H9 (cell line): ENCODE measurements around the gene MBD3L4. TPM values are rescaled to one million over a fixed set of nuclear protein-coding genes. Genes with fewer than 3 reads are reported as not detected.

Experiments used
- DNase-seq: peaks from one replicate; pipeline ENCODE4 v3.0.0-alpha.2; 2017
- H2AFZ ChIP-seq: one replicate; pipeline ENCODE4 v1.6.1; 2013; ENCODE audit warnings: mild to moderate bottlenecking, low read length, control low read depth, moderate library complexity
- H2AK5ac ChIP-seq: 2 replicates; pipeline ENCODE4 v1.6.1; 2013; ENCODE audit warnings: low read length, control low read depth, mixed read lengths; ENCODE audit not compliant: insufficient read length
- H2BK120ac ChIP-seq: one replicate; pipeline ENCODE4 v1.6.1; 2013; ENCODE audit warnings: low read depth, mild to moderate bottlenecking, low read length, control low read depth, inconsistent platforms; ENCODE audit not compliant: poor library complexity, severe bottlenecking
- H2BK12ac ChIP-seq: 2 replicates; pipeline ENCODE4 v1.6.1; 2013; ENCODE audit warnings: low read length, control low read depth, mixed read lengths, low read depth; ENCODE audit not compliant: insufficient read length
- H2BK15ac ChIP-seq: 2 replicates; pipeline ENCODE4 v1.6.1; 2013; ENCODE audit warnings: low read depth, low read length, control low read depth
- H2BK20ac ChIP-seq: one replicate; pipeline ENCODE4 v1.6.1; 2013; ENCODE audit warnings: low read depth, mild to moderate bottlenecking, low read length, control low read depth, inconsistent platforms; ENCODE audit not compliant: poor library complexity, severe bottlenecking
- H2BK5ac ChIP-seq: 2 replicates; pipeline ENCODE4 v1.6.1; 2013; ENCODE audit warnings: low read length, control low read depth, mixed read lengths; ENCODE audit not compliant: insufficient read length
- H3K14ac ChIP-seq: 2 replicates; pipeline ENCODE4 v1.6.1; 2013; ENCODE audit warnings: low read length, control low read depth; ENCODE audit not compliant: insufficient read depth
- H3K18ac ChIP-seq: 2 replicates; pipeline ENCODE4 v1.6.1; 2013; ENCODE audit warnings: low read depth, mild to moderate bottlenecking, mixed read lengths, low read length, control low read depth; ENCODE audit not compliant: insufficient read length
- H3K23ac ChIP-seq: 2 replicates; pipeline ENCODE4 v1.6.1; 2013; ENCODE audit warnings: low read length, control low read depth, mixed read lengths, low read depth; ENCODE audit not compliant: insufficient read length
- H3K23me2 ChIP-seq: 2 replicates; pipeline ENCODE4 v1.6.1; 2013; ENCODE audit warnings: low read depth, mild to moderate bottlenecking, mixed read lengths, low read length, control low read depth; ENCODE audit not compliant: insufficient read length, poor library complexity, severe bottlenecking
- H3K27ac ChIP-seq: 2 replicates; pipeline ENCODE4 v1.5.1; 2013; ENCODE audit warnings: low read length, control low read depth, mixed read lengths, low read depth; ENCODE audit not compliant: insufficient read length
- H3K27me3 ChIP-seq: 2 replicates; pipeline ENCODE4 v1.6.1; 2013; ENCODE audit warnings: low read length, control low read depth, inconsistent platforms; ENCODE audit not compliant: insufficient read depth
- H3K4ac ChIP-seq: 2 replicates; pipeline ENCODE4 v1.6.1; 2013; ENCODE audit warnings: low read depth, mild to moderate bottlenecking, control low read depth, inconsistent platforms, low read length, moderate library complexity
- H3K4me1 ChIP-seq: 2 replicates; pipeline ENCODE4 v1.6.1; 2013; ENCODE audit warnings: low read length, control low read depth, inconsistent platforms; ENCODE audit not compliant: insufficient read depth
- H3K4me2 ChIP-seq: 2 replicates; pipeline ENCODE4 v1.6.1; 2013; ENCODE audit warnings: low read length, control low read depth, mixed read lengths; ENCODE audit not compliant: insufficient read length, insufficient read depth
- H3K56ac ChIP-seq: 2 replicates; pipeline ENCODE4 v1.6.1; 2013; ENCODE audit warnings: low read depth, mild to moderate bottlenecking, mixed read lengths, low read length, control low read depth; ENCODE audit not compliant: insufficient read length
- H3K79me1 ChIP-seq: 2 replicates; pipeline ENCODE4 v1.6.1; 2013; ENCODE audit warnings: low read depth, mild to moderate bottlenecking, moderate library complexity, low read length, control low read depth, inconsistent platforms; ENCODE audit not compliant: insufficient read depth, poor library complexity, severe bottlenecking
- H3K79me2 ChIP-seq: 2 replicates; pipeline ENCODE4 v1.6.1; 2013; ENCODE audit warnings: low read length, control low read depth, inconsistent platforms; ENCODE audit not compliant: insufficient read depth
- H3K9ac ChIP-seq: 2 replicates; pipeline ENCODE4 v1.6.1; 2013; ENCODE audit warnings: low read length, control low read depth, mixed read lengths; ENCODE audit not compliant: insufficient read length; ENCODE audit errors: extremely low read depth
- H3K9me3 ChIP-seq: one replicate; pipeline ENCODE4 v1.6.1; 2013; ENCODE audit warnings: low read depth, low read length, inconsistent platforms; ENCODE audit not compliant: control insufficient read depth
- H3T11ph ChIP-seq: one replicate; pipeline ENCODE4 v1.6.1; 2013; ENCODE audit warnings: mild to moderate bottlenecking, low read length, control low read depth, inconsistent platforms
- H4K20me1 ChIP-seq: one replicate; pipeline ENCODE4 v1.6.1; 2013; ENCODE audit not compliant: control insufficient read depth, insufficient read length, insufficient read depth
- H4K5ac ChIP-seq: 2 replicates; pipeline ENCODE4 v1.6.1; 2013; ENCODE audit warnings: low read depth, mild to moderate bottlenecking, mixed read lengths, low read length, control low read depth; ENCODE audit not compliant: insufficient read length
- H4K8ac ChIP-seq: replicated peaks from 2 replicates; pipeline ENCODE4 v1.6.1; 2013; ENCODE audit warnings: low read length, control low read depth, mixed read lengths, low read depth; ENCODE audit not compliant: insufficient read length
- H4K91ac ChIP-seq: 2 replicates; pipeline ENCODE4 v1.6.1; 2013; ENCODE audit warnings: low read depth, mild to moderate bottlenecking, moderate library complexity, mixed read lengths, low read length, control low read depth; ENCODE audit not compliant: insufficient read length
- H3K27ac Mint-ChIP-seq, 3 experiments: 2 replicates in 2 of 3; 3 replicates in 1 of 3; pipeline ENCODE4 v1.8.0; 2020 to 2021; ENCODE audit warnings: mixed read lengths in 3 of 3, mild to moderate bottlenecking in 1 of 3, moderate library complexity in 1 of 3
- H3K27me3 Mint-ChIP-seq: 2 replicates; pipeline ENCODE4 v1.8.0; 2021; ENCODE audit warnings: low read depth, mild to moderate bottlenecking, moderate library complexity, mixed read lengths
- H3K36me3 Mint-ChIP-seq, 3 experiments: 2 replicates in 2 of 3; 3 replicates in 1 of 3; pipeline ENCODE4 v1.8.0; 2020 to 2021; ENCODE audit warnings: low read depth in 3 of 3, mixed read lengths in 3 of 3; ENCODE audit not compliant: insufficient read depth in 1 of 3
- H3K4me1 Mint-ChIP-seq, 2 experiments: 2 replicates each; pipeline ENCODE4 v1.8.0; 2020; ENCODE audit warnings: mixed read lengths in 2 of 2
- H3K4me3 Mint-ChIP-seq, 2 experiments: 2 replicates in 1 of 2; 3 replicates in 1 of 2; pipeline ENCODE4 v1.8.0; 2020 to 2021; ENCODE audit warnings: mild to moderate bottlenecking in 2 of 2, mixed read lengths in 2 of 2, moderate library complexity in 1 of 2
- H3K9me3 Mint-ChIP-seq, 2 experiments: 2 replicates in 1 of 2; 3 replicates in 1 of 2; pipeline ENCODE4 v1.8.0; 2020; ENCODE audit warnings: mild to moderate bottlenecking in 2 of 2, mixed read lengths in 2 of 2, moderate library complexity in 1 of 2
- WGBS: extraction: QIAGEN DNeasy Blood & Tissue Kit; methylation state at CpG from one replicate; pipeline ENCODE4 v1.1.7; 2013; ENCODE audit warnings: missing lambda C conversion rate, low lambda C conversion rate, mixed read lengths; ENCODE audit not compliant: insufficient read length; ENCODE audit errors: extremely low coverage; 5-methylcytosine and 5-hydroxymethylcytosine counted together
- total RNA-seq: library from RNA; stranded (reverse); gene quantifications from 2 replicates; pipeline ENCODE4 v1.2.1, GENCODE V29; 2021
- TF ChIP-seq, protein P1 (sequence below): fragments of 200-600 bp; sonication (generic); conservative IDR thresholded peaks from 3 replicates; pipeline ENCODE4 v1.8.0; 2021; ENCODE audit warnings: antibody characterized with exemption, mild to moderate bottlenecking

MBD3L4 gene
- total RNA-seq, 1 experiment from 2014 or later, result not detected

DNA sequence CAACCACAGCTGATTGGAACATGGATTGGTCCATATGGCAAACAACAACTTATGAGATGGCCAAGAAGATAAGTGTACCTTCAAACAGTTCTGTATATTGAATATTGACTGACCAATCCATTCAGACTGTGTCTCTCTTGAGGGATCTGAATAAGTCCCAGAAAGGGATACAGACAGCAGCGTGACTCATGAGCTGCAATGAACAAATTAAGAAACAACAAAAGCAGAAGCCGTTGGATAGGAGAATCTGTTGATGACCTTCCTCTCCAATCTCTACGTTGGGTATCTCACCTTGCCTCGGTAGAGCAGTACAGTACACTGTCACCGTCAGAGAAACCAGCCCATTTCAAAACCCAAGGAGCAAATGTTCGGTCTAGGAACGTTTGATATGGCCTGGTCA lies 40.0 kb downstream of the MBD3L4 start:
- H3K4me3 Mint-ChIP-seq, result no peak overlapping the region
- Histone ChIP-seq H3K79me1 (no peaks in the 10 kb centered on the region), H3K23me2 (no peaks in the 10 kb centered on the region), H2BK20ac (no peak overlapping the region), H3K4me2 (no peak overlapping the region), H4K5ac (no peak overlapping the region), H2AK5ac (no peak overlapping the region), H3K9ac (no peak overlapping the region), H2BK120ac (no peak overlapping the region), H3K27me3 (no peaks in the 10 kb centered on the region), H3K9me3 (peaks cover 63% of the 10 kb centered on the region), H3K4ac (no peak overlapping the region), H4K91ac (no peak overlapping the region), H2AFZ (no peak overlapping the region), H3T11ph (no peak overlapping the region), H3K4me1 (no peaks in the 10 kb centered on the region), H3K14ac (no peak overlapping the region), H3K23ac (no peak overlapping the region), H4K20me1 (no peaks in the 10 kb centered on the region), H3K79me2 (no peaks in the 10 kb centered on the region), H3K18ac (no peak overlapping the region), H3K56ac (no peak overlapping the region), H4K8ac (no peak overlapping the region), H2BK12ac (no peak overlapping the region), H3K27ac (no peak overlapping the region), H2BK15ac (no peak overlapping the region), H2BK5ac (no peak overlapping the region)
- peaks cover 8 to 38% (median 11%) of the 10 kb centered on the region in 3 experiments; a peak in 5 of 7 replicates for H3K36me3 Mint-ChIP-seq
- no peak for DNase-seq
- peaks cover 83 to 90% of the 10 kb centered on the region in 2 experiments for H3K9me3 Mint-ChIP-seq
- H3K27ac Mint-ChIP-seq, result no peak overlapping the region
- no peaks in the 10 kb centered on the region for H3K4me1 Mint-ChIP-seq
- H3K27me3 Mint-ChIP-seq, result no peaks in the 10 kb centered on the region; the same call in 1 of the 2 replicates
- WGBS, result no CpG with 5 or more reads among the region's 7 CpGs
- TF ChIP-seq, protein P1, sequence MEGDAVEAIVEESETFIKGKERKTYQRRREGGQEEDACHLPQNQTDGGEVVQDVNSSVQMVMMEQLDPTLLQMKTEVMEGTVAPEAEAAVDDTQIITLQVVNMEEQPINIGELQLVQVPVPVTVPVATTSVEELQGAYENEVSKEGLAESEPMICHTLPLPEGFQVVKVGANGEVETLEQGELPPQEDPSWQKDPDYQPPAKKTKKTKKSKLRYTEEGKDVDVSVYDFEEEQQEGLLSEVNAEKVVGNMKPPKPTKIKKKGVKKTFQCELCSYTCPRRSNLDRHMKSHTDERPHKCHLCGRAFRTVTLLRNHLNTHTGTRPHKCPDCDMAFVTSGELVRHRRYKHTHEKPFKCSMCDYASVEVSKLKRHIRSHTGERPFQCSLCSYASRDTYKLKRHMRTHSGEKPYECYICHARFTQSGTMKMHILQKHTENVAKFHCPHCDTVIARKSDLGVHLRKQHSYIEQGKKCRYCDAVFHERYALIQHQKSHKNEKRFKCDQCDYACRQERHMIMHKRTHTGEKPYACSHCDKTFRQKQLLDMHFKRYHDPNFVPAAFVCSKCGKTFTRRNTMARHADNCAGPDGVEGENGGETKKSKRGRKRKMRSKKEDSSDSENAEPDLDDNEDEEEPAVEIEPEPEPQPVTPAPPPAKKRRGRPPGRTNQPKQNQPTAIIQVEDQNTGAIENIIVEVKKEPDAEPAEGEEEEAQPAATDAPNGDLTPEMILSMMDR, result no peak
